SIG-M5 treated with dmso at 0.1 percent for 504 hours (cell line): ENCODE results near the gene PAFAH1B1.
"Not testable (repeated sequence)": the region's sequence is repeated elsewhere in the genome, so short reads cannot be mapped to it uniquely, and the experiment has no call there.

Experiments
- DNase-seq: peaks from one replicate; lab custom pipeline; 2025; ENCODE audit not compliant: unreplicated experiment; lab: John Stamatoyannopoulos, UW

Gene PAFAH1B1

GRCh38 chr17:2592971-2593820 lies at the start of gene PAFAH1B1:
Gene PAFAH1B1 (plus strand): TSS chr17:2593654. CDS start chr17:2638289, 44,635 bp downstream.
- DNase-seq: peak; percentile 76

DNA sequence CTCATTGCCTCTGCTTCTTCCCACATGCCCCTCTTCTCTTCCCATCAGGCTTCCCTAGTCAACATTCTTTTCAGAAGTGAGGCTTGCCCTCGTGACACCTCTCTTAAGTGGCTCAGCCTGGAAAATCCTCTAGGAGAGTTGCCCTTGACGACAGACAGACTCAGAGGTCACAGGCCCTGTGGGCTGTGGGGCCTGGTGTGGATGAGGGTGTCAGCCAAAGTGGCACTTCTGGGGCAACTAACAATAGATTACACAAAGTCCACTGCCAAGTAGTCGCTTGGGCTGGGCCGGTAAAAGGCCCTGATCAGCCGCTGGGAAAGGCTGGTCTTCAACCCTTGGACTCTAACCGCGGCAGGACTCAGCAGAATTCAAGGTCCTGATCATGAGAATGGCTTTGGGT lies 48.1 kb upstream of the PAFAH1B1 start:
- no peak for DNase-seq

DNA sequence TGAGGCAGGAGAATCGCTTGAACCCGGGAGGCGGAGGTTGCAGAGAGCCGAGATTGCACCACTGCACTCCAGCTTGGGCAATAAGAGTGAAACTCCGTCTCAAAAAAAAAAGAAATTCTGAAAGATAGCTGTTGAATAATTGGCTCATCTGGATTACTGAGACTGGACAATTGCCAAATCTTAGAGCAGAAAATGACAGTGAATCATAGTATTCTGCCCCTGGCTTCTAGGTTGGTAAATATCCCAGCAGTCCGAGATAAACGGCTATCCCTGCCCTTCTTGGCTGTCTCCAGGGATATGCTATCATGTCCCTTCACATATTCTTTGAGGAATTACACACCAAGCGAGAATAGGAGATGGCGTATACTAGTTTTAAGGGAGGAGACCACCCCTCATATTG lies 46.3 kb upstream of the PAFAH1B1 start:
- peak; percentile 47 for DNase-seq

GRCh38 chr17:2548026-2548425 lies 45.4 kb upstream of the PAFAH1B1 start:
- DNase-seq: not testable (repeated sequence)

- no peak for DNase-seq
Measured at GRCh38 chr17:2549392-2550211, 43.9 kb upstream of the PAFAH1B1 start.

- DNase-seq: no peak
Measured at GRCh38 chr17:2551493-2551892, 42.0 kb upstream of the PAFAH1B1 start.

GRCh38 chr17:2551928-2552327 lies 41.5 kb upstream of the PAFAH1B1 start:
- DNase-seq: no peak

DNA sequence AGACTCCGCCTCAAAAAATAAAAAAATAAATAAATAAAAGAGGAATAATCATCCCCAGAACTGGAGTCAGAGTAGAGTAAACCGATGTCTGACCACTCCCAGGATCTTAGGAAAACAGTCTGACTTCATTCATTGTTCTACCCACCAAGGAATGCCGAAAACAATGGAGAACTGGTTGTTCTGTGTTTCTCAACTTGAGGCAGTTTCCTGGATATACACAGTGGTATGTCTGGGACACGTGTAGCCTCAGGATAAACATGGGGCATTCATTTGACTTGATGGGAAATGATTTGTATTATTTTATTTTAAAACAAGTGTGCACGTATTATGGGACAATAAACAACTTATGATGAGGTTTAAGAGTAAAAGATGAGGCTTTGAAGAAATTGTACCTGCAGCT lies 32.8 kb upstream of the PAFAH1B1 start:
- no peak for DNase-seq

GRCh38 chr17:2562162-2562858 lies 31.1 kb upstream of the PAFAH1B1 start:
- no peak for DNase-seq

DNA sequence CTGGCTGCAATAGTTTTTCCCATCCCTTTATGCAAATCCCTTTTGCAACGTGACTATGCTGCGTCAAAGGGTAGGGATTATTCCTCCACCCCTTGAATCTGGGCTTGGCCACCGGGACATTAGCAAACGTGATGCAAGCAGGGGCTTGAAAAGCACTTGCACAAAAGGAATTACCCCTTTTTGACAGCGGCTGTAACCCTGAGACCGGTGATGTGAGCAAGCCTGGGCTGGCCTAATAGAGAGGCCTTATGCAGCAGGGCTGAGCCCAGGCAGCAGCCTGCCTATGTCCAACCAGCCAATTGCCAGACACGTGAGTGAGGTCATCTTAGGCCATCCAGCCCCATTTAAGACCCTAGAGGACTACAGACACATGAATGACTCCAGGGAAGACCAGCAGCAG lies 30.4 kb upstream of the PAFAH1B1 start:
- DNase-seq: no peak

GRCh38 chr17:2563543-2563942 lies 29.9 kb upstream of the PAFAH1B1 start:
- DNase-seq: no peak

GRCh38 chr17:2564877-2565276 lies 28.6 kb upstream of the PAFAH1B1 start:
- no peak for DNase-seq

DNA sequence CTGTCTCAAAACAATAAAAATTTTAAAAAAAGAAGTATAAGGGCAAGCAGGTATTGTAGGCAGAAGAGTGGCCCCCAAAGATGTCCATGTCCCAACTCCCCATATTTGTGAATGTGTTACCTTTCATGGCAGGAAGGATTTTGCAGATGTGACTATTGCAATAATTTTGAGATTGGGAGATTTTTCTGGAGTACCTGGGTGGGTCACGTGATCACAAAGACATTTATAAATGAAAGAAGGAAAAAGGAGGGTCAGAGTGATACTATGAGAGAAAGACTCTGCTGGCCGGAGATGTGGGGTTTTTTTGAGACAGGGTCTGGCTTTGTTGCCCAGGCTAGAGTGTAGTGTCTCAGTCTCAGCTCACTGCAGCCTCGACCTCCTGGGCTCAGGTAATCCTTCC lies 27.4 kb upstream of the PAFAH1B1 start:
- no peak for DNase-seq

GRCh38 chr17:2571523-2572303 lies 21.7 kb upstream of the PAFAH1B1 start:
- peak; percentile 17 for DNase-seq

DNA sequence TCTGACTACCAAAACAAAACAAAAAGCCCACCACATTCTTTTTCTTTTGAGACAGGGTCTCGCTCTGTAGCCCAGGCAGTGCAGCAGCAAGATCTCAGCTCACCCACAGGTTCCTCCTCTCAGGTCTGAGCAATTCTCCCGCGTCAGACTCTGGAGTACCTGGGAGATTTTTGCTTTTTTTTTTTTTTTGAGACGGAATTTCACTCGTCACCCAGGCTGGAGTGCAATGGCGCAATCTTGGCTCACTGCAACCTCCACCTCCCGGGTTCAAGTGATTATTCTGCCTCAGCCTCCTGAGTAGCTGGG lies 21.2 kb upstream of the PAFAH1B1 start:
- not testable (repeated sequence) for DNase-seq

DNA sequence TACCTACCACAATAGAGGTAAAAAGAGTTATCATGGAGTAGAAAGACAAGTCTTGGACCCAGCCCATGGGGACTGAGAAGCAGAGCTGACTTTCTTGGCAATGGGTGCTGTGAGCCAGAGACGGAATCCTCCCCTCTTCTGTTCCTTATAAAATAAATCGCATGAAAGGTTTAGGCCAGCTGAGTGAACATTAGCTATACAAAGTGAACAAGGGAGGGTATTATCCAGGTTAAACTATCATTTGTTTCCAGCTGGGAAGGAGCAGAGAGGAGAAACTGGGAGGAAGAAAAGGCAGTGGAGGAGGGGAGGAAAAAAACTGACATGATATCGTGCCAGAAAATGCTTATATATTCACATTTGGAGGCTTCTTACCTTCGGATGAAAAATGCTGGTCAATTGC lies 13.3 kb upstream of the PAFAH1B1 start:
- no peak for DNase-seq

DNA sequence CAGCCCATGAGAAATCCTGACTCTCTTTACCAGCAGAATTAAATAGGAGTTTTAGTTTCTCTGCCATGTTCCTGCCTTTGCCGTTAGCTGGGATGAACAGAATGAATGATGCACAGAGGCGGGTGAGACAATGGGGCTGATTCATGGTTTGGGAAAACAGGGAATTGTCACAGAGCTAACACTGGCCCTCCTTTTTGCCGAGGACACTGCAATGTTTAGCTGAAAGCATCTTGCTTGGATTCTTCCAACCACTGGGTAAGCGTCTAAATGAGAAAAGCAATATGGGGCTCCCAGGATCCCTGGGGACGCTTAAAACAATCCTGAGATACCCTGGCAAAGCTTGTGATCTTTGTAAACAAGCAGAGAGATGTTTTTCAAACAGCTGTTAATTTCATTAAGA lies 12.8 kb upstream of the PAFAH1B1 start:
- DNase-seq: no peak

DNA sequence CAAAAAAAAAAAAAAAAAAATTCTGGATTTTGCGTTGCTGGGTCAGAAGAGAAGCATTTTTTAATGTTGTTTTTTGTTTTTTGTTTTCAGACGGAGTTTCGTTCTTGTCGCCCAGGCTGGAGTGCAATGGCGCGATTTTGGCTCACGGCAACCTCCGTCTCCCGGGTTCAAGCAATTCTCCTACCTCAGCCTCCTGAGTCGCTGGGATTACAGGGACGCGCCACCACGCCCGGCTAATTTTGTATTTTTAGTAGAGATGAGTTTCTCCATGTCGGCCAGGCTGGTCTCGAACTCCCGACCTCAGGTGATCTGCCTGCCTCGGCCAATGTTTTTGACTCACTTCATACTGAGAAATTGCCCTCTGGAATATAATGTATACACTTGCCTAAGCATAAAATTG lies 11.0 kb upstream of the PAFAH1B1 start:
- DNase-seq: no peak

GRCh38 chr17:2591040-2591640 lies 2.3 kb upstream of the PAFAH1B1 start:
- DNase-seq: no peak
